GM12892 (cell line): ENCODE results near the gene GRK3.

ENCODE experiments used
- POLR2A ChIP-seq: IDR thresholded peaks from 2 replicates; pipeline ENCODE4 v1.6.1; 2011; ENCODE audit warnings: low read depth, low read length, control low read depth
- POLR2AphosphoS5 ChIP-seq: IDR thresholded peaks from 2 replicates; pipeline ENCODE4 v1.6.1; 2011; ENCODE audit warnings: low read depth, low read length, control low read depth
- TAF1 ChIP-seq: IDR thresholded peaks from 2 replicates; pipeline ENCODE4 v1.6.1; 2011; ENCODE audit warnings: low read depth, mild to moderate bottlenecking, control low read depth, low read length, borderline replicate concordance

DNA sequence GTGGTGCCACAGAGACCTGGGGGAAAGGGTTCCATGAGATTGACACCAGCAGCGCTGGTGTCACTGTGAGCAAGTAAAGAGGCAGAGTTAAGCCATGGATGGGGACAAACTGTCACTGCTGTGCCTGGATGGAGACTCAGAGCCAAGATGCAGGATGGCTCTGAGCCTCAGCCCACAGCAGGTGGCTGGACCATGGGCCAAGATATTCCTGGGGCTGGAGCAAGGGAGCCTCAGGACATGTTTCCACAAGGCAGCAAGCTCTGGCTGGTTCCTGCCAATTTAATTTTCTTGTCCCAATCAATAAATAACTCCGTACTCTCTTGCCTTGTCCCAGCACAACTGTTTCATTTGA is 200.5 kb downstream of the GRK3 start:
- no peak for TF ChIP-seq TAF1
- TF ChIP-seq POLR2AphosphoS5 = no peak
- no peak for TF ChIP-seq POLR2A
